GM18502 (cell line): ENCODE measurements around the gene SBSN.

ENCODE experiments used
- ATAC-seq: cut with Tn5 transposase; IDR thresholded peaks from one replicate; pipeline ENCODE4 v1.9.1; 2021; ENCODE audit warnings: mild to moderate bottlenecking; ENCODE audit not compliant: unreplicated experiment, poor library complexity

Gene SBSN

GRCh38 chr19:35528218-35529038 is at the start of gene SBSN:
SBSN (minus strand) TSS chr19:35528311; CDS start chr19:35528281, 30 bp downstream.
- no peak for ATAC-seq

GRCh38 chr19:35571406-35571965 is 43.4 kb upstream of the SBSN start:
- no peak for ATAC-seq

GRCh38 chr19:35569281-35569781 is 41.2 kb upstream of the SBSN start:
- ATAC-seq, result no peak

GRCh38 chr19:35566738-35567137 is 38.6 kb upstream of the SBSN start:
- ATAC-seq, result no peak

- ATAC-seq, result no peak
Measured at GRCh38 chr19:35565016-35565856, 37.1 kb upstream of the SBSN start.

GRCh38 chr19:35563207-35563829 is 35.2 kb upstream of the SBSN start, which contains the start of gene ATP4A:
ATP4A (minus strand) TSS chr19:35563658; CDS start chr19:35563629, 29 bp downstream.
- ATAC-seq, result no peak

GRCh38 chr19:35562776-35563175 is 34.7 kb upstream of the SBSN start:
- ATAC-seq, result no peak

GRCh38 chr19:35562336-35562735 is 34.2 kb upstream of the SBSN start:
- ATAC-seq, result no peak

- ATAC-seq, result no peak
Measured at GRCh38 chr19:35561436-35561835, 33.3 kb upstream of the SBSN start.

- ATAC-seq, result no peak
Measured at GRCh38 chr19:35560677-35561076, 32.6 kb upstream of the SBSN start.

- no peak for ATAC-seq
Measured at GRCh38 chr19:35560271-35560670, 32.2 kb upstream of the SBSN start.

- ATAC-seq, result no peak
Measured at GRCh38 chr19:35559781-35560180, 31.7 kb upstream of the SBSN start.

GRCh38 chr19:35559281-35559659 is 31.2 kb upstream of the SBSN start:
- no peak for ATAC-seq

- ATAC-seq, result no peak
Measured at GRCh38 chr19:35558400-35559280, 30.5 kb upstream of the SBSN start.

- ATAC-seq, result no peak
Measured at GRCh38 chr19:35557539-35558399, 29.7 kb upstream of the SBSN start.

- no peak for ATAC-seq
Measured at GRCh38 chr19:35556846-35557538, 28.9 kb upstream of the SBSN start.

- ATAC-seq, result no peak
Measured at GRCh38 chr19:35556025-35556590, 28.0 kb upstream of the SBSN start.
